Breast epithelium (tissue), 4 donors: ENCODE results near the gene ATP13A3. TPM values are rescaled to one million over a fixed set of nuclear protein-coding genes. Genes with fewer than 3 reads are reported as not detected.

ENCODE experiments used
- DNase-seq, 2 donors: peaks; one replicate each; pipeline ENCODE4 v3.0.0-alpha.2; 2019; ENCODE audit warnings: low spot score in 2 of 2
- H3K27ac ChIP-seq, 2 donors: fragments of 200-600 bp; sonication (generic) in 1 of 2; one replicate each; pipeline ENCODE4 v1.5.1; 2016 to 2019; ENCODE audit warnings: mild to moderate bottlenecking in 1 of 2
- H3K27me3 ChIP-seq, 2 donors: fragments of 200-600 bp; sonication (generic) in 1 of 2; one replicate each; pipeline versions ENCODE4 v1.5.1 to v1.6.0; 2017 to 2019; ENCODE audit warnings: control low read depth in 1 of 2, mild to moderate bottlenecking in 1 of 2
- H3K36me3 ChIP-seq: fragments of 200-600 bp; one replicate; pipeline ENCODE4 v1.5.1; 2019
- H3K4me1 ChIP-seq, 2 donors: fragments of 200-600 bp; sonication (generic); one replicate each; pipeline ENCODE4 v1.5.1; 2016 to 2019; ENCODE audit warnings: control low read depth in 1 of 2
- H3K4me3 ChIP-seq, 3 donors: fragments of 200-600 bp; sonication (generic); 1 replicate in 2 of 3; 2 replicates in 1 of 3; pipeline ENCODE4 v1.5.1; 2016 to 2019; ENCODE audit warnings: mild to moderate bottlenecking in 3 of 3, moderate library complexity in 2 of 3
- H3K9me3 ChIP-seq, 2 donors: fragments of 200-600 bp; sonication (generic) in 1 of 2; one replicate each; pipeline ENCODE4 v1.5.1; 2016 to 2019; ENCODE audit warnings: control low read depth in 1 of 2
- CTCF ChIP-seq, 3 donors: fragments of 450-650 bp; IDR thresholded peaks; one replicate each; pipeline ENCODE4 v1.5.1; 2016 to 2017; ENCODE audit warnings: antibody characterized with exemption in 3 of 3, mild to moderate bottlenecking in 3 of 3, moderate library complexity in 3 of 3
- POLR2A ChIP-seq: fragments of 450-650 bp; IDR thresholded peaks from one replicate; pipeline ENCODE4 v1.6.1; 2016; ENCODE audit warnings: antibody characterized with exemption, mild to moderate bottlenecking, moderate library complexity
- POLR2AphosphoS5 ChIP-seq, 3 donors: sonication (generic); formaldehyde crosslinking; IDR thresholded peaks; one replicate each; pipeline ENCODE4 v1.6.1; 2017; ENCODE audit warnings: antibody characterized with exemption in 3 of 3
- intact Hi-C: fragments of 100-400 bp; cut with DNase I; formaldehyde crosslinking; loops from one replicate; pipeline ENCODE4 v1.15.1; 2023; ENCODE audit warnings: low total_unique reads
- total RNA-seq, 3 donors: library from RNA; depleted of rRNA; stranded (reverse); fragments of >200 nt; gene quantifications; one replicate each; pipeline ENCODE4 v1.1.0, GENCODE V29; 2016

Gene ATP13A3
- total RNA-seq, 3 donors from 2014 or later, result 132 to 170 (median 142) TPM

DNA sequence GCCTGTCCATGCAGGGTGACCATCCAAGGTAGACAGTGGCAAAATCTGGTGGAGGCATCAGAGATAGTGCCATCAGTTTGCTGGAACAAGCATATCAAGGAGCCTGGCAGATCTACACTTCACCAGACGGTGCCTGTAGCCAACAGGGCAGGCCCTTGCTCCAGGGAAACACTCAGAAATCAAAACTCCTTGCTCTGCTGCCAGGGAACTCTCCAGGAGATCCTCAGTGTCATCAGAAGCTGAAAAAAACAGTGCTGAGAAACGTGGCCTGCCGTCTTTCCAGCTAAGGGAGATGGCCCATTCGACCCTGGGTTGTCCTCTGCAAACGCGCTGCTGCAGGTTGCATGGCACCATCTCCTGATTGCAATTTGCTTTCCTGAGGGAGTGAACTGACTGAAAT, 30.5 kb upstream of the ATP13A3 start:
- H3K36me3 ChIP-seq, result no peaks in the 10 kb centered on the region
- TF ChIP-seq POLR2A (no peak), POLR2AphosphoS5 (IDR thresholded peaks at IDR 0.05) (no peak), CTCF (IDR thresholded peaks at IDR 0.05) (no peak)
- no peak overlapping the region for H3K27ac ChIP-seq
- H3K4me3 ChIP-seq, result no peak overlapping the region
- intact Hi-C loops, result no loop called here
- DNase-seq, result no peak
- no peaks in the 10 kb centered on the region for H3K9me3 ChIP-seq
- no peaks in the 10 kb centered on the region for H3K4me1 ChIP-seq
- no peaks in the 10 kb centered on the region for H3K27me3 ChIP-seq

DNA sequence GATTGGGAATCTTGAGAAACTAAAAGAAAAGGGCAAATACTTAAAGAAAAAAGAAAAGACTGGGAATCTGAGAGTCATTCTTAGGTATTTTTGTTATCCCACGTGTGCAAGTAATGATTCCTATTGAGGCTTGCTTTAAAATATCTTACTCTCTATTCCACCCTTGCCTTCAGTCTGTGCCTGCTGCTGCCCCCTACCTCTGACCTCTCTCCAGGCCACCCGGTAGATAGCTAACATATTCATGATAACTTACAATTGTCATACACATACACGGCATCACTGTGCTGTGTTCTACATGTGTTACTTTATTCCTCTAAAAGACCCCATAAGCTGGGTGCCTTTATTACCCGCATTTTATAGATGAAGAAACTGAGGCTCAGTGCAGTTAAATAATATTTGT, 27.8 kb upstream of the ATP13A3 start:
- no peaks in the 10 kb centered on the region for H3K36me3 ChIP-seq
- DNase-seq, result no peak
- TF ChIP-seq POLR2A (no peak), CTCF (IDR thresholded peaks at IDR 0.05) (no peak), POLR2AphosphoS5 (IDR thresholded peaks at IDR 0.05) (no peak)
- intact Hi-C loops, result no loop called here
- H3K27ac ChIP-seq, result no peak overlapping the region
- no peaks in the 10 kb centered on the region for H3K9me3 ChIP-seq
- no peak overlapping the region for H3K4me3 ChIP-seq
- no peaks in the 10 kb centered on the region for H3K27me3 ChIP-seq
- H3K4me1 ChIP-seq, result no peaks in the 10 kb centered on the region

- peak overlapping the region in 1 of 2 donors; percentile 7 for H3K27ac ChIP-seq
- H3K36me3 ChIP-seq, result no peaks in the 10 kb centered on the region
- no peaks in the 10 kb centered on the region for H3K27me3 ChIP-seq
- TF ChIP-seq POLR2A (no peak), CTCF (IDR thresholded peaks at IDR 0.05) (no peak), POLR2AphosphoS5 (IDR thresholded peaks at IDR 0.05) (no peak)
- intact Hi-C loops, result no loop called here
- no peak overlapping the region for H3K4me3 ChIP-seq
- H3K4me1 ChIP-seq, result no peaks in the 10 kb centered on the region
- H3K9me3 ChIP-seq, result no peaks in the 10 kb centered on the region
- no peak for DNase-seq
Measured at GRCh38 chr3:194512895-194513601, 26.2 kb upstream of the ATP13A3 start.

DNA sequence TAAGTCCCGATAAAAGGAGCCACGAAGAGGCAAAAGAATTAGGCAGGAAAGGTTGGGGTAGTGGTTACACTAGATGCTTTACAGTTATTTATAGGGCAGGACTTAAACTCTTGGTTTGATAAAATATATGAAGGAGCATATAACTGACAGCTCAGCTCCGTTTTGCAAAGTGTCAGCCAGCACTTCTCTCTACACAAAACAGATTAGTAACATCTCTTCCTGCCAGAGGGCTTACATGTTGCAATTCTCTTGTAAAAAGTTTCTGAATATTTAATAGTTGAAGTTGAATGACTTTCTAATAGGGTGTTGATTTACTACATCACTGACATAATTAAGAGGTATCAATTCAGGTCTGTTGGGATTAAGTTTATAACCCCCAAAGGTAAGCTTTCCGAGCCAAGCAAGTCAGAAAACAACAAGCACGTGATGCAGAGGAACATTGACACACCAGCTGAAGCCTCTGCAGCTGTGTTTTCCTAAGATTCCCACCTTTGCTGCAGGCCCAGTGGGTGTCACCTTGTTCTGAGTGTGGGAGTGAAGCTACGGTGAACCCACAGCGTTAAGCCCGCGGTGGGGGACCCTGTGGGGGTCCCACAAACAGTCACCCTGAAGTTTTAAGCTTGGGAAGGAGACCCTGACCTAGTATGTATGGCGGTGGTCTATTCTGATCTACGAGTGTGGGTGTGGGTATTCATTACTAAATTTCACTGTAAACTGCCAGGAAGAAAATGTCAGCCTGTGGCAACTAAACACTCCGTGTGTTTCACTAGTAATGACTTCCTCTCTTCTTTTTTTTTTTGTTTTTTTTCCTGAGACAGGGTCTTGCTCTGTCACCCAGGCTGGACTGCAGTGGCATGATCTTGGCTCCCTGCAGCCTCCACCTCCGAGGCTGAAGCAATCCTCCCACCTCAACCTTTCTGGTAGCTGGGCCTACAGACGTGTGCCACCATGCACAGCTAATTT, 22.0 kb upstream of the ATP13A3 start:
- Histone ChIP-seq H3K4me3 (no peak overlapping the region), H3K36me3 (no peaks in the 10 kb centered on the region), H3K9me3 (no peaks in the 10 kb centered on the region), H3K4me1 (no peaks in the 10 kb centered on the region), H3K27me3 (no peaks in the 10 kb centered on the region), H3K27ac (no peak overlapping the region)
- no peak for DNase-seq
- no peak for TF ChIP-seq CTCF (IDR thresholded peaks at IDR 0.05)
- intact Hi-C loops, result no loop called here

DNA sequence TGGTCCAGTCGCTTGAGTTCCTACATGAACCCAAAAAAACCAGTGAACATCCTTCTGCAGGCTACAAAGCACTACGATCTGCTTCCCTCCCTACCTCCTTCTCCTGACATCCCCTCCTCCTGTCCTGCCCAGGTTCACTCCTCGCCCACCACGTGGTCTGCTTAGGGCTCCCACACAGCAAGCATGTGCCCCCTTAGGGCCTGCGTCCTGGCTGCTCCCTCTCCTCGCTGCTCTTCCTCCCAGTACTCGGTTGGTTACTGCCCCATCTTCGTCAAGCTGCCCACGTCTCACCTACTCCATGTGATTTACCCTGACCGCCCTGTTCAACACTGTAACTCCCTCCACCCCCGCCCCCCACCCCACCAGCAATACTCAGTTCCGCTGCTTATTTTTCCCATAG, 20.8 kb upstream of the ATP13A3 start:
- no peak for DNase-seq
- intact Hi-C loops, result no loop called here
- Histone ChIP-seq H3K9me3 (no peaks in the 10 kb centered on the region), H3K27me3 (no peaks in the 10 kb centered on the region), H3K36me3 (no peaks in the 10 kb centered on the region), H3K4me3 (no peak overlapping the region), H3K4me1 (no peaks in the 10 kb centered on the region), H3K27ac (no peak overlapping the region)
- no peak for TF ChIP-seq CTCF (IDR thresholded peaks at IDR 0.05)
- no peak for TF ChIP-seq POLR2AphosphoS5 (IDR thresholded peaks at IDR 0.05)
